H1 (cell line): Measurements from ENCODE around the gene GRIN3A. TPM values are rescaled to one million over a fixed set of nuclear protein-coding genes. Genes with fewer than 3 reads are reported as not detected.

Experiments
- ATF3 ChIP-seq: IDR thresholded peaks from 2 replicates; pipeline ENCODE4 v1.6.1; 2011; ENCODE audit warnings: low read depth, mild to moderate bottlenecking, low read length; ENCODE audit not compliant: insufficient read depth
- HDAC6 ChIP-seq: IDR thresholded peaks from one replicate; pipeline ENCODE4 v1.7.1; 2012; ENCODE audit warnings: low read depth, mild to moderate bottlenecking, inconsistent platforms, low read length, moderate library complexity
- JUND ChIP-seq: IDR thresholded peaks from 2 replicates; pipeline ENCODE4 v1.6.1; 2011; ENCODE audit warnings: mild to moderate bottlenecking, improper control_type of control experiment, low read length
- MAFK ChIP-seq: IDR thresholded peaks from 2 replicates; pipeline ENCODE4 v1.6.1; 2012; ENCODE audit warnings: low read depth, mild to moderate bottlenecking, improper control_type of control experiment, low read length
- POLR2AphosphoS5 ChIP-seq: IDR thresholded peaks from 2 replicates; pipeline ENCODE4 v1.6.1; 2011; ENCODE audit warnings: low read depth, low read length
- polyA plus RNA-seq, 7 experiments: library from polyadenylated mRNA; depleted of rRNA in 3 of 7; stranded (reverse) in 5 of 7; unstranded in 2 of 7; fragments of >200 nt in 5 of 7; fragments of 200-250 nt in 2 of 7; gene quantifications; 1 replicate in 5 of 7; 2 replicates in 1 of 7; 4 replicates in 1 of 7; pipeline versions ENCODE4 v1.2.1 to v1.2.3, GENCODE V29; 2011 to 2013; ENCODE audit warnings: missing spikeins in 2 of 7, mixed read lengths in 2 of 7
- total RNA-seq: library from RNA; stranded (reverse); fragmentation: NEBNext Ultra II Directional; extraction: Animal tissue kit (Norgen Biotek cat#: 25700); gene quantifications from 2 replicates; pipeline ENCODE4 v1.2.1, GENCODE V29; 2021
- TF ChIP-seq, protein P1 (sequence below): IDR thresholded peaks from 2 replicates; pipeline ENCODE4 v1.6.1; 2012; ENCODE audit warnings: low read length, inconsistent platforms

GRIN3A gene
- total and polyA plus RNA-seq, 2 of the 8 experiments (the other 6 are each of a cell fraction or from before 2014, with no cell fraction given): 0.04 TPM; not detected in 1

DNA sequence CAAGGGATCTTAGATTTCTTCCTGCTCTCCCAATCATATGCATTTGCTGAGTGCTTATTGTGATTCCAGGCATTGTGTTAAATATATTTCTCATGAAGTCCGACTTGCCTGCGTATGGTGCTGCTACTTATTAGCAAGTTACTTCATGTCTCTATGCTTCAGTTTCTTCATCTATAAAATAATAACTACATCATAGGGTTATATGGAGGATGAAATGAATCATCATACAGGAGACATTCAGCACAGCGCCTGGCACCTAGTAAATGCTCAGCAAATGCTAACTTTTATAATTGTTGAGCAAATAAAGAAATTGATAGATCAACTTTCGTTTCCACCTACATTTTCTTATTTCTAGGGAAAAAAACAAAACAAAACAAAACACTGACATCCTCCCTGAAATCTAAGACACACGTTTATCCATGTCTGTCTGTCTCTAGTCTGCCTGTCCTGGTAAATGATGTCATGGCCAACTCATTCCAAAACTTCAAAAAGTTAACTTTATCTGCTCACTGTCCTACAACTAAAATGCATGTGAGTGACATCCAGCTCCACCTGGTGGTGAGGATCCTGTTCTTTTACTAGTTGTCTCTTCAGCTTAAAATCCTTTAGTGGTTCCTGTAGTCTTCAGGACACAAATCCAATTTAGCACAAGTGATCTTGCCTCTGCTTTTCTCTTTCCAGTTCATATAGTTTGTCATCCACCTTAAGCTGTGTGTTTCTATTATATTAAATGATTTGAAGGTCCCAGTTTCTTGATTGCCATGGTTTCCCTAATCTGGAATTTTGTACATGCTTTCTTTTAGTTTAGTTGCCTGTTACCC is 171.3 kb downstream of the GRIN3A start (continued):
- no peak for TF ChIP-seq HDAC6
- TF ChIP-seq, protein P1, sequence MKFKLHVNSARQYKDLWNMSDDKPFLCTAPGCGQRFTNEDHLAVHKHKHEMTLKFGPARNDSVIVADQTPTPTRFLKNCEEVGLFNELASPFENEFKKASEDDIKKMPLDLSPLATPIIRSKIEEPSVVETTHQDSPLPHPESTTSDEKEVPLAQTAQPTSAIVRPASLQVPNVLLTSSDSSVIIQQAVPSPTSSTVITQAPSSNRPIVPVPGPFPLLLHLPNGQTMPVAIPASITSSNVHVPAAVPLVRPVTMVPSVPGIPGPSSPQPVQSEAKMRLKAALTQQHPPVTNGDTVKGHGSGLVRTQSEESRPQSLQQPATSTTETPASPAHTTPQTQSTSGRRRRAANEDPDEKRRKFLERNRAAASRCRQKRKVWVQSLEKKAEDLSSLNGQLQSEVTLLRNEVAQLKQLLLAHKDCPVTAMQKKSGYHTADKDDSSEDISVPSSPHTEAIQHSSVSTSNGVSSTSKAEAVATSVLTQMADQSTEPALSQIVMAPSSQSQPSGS: no peak
- no peak for TF ChIP-seq JUND
- no peak for TF ChIP-seq MAFK
- TF ChIP-seq ATF3: no peak
- TF ChIP-seq POLR2AphosphoS5: no peak
